ENCODE data around the gene CTSC. TPM values are rescaled to one million over a fixed set of nuclear protein-coding genes. Genes with fewer than 3 reads are reported as not detected.
"Not testable (repeated sequence)": the region's sequence is repeated elsewhere in the genome, so short reads cannot be mapped to it uniquely, and the experiment has no call there.

CTSC gene
- total RNA-seq, 1 donor from 2014 or later = 149 TPM

DNA sequence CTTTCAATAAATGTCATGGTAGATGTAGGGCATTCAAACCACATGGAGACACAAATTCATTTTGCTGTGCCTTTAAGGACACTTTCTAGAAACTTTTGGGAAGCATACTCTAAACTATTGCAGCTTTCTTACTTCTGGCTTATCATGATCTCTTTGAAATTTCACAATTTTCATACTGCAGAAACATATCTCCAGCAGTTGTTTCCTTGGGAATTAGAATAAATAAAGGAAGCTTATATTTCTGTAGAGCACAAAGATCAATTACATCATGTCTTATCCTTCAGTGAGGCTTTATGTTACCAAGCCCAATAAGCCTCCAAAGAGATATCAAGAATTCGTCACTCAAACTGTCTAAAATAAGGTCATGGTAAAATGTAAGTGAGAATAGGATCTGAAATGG lies 87.8 kb downstream of the CTSC start:
- H3K4me3 ChIP-seq (ENCODE audit: low read depth, low read length) = no peak overlapping the region
- TF ChIP-seq CTCF (conservative IDR thresholded peaks at IDR 0.05; ENCODE audit: low read depth, low read length) = no peak
- DNase-seq (ENCODE audit: low read depth) = no peak

GRCh38 chr11:88246696-88247095 lies 90.8 kb downstream of the CTSC start:
- H3K4me3 ChIP-seq (ENCODE audit: low read depth, low read length) = no peak overlapping the region
- TF ChIP-seq CTCF (conservative IDR thresholded peaks at IDR 0.05; ENCODE audit: low read depth, low read length) = no peak
- DNase-seq (ENCODE audit: low read depth) = peak; percentile 70

DNA sequence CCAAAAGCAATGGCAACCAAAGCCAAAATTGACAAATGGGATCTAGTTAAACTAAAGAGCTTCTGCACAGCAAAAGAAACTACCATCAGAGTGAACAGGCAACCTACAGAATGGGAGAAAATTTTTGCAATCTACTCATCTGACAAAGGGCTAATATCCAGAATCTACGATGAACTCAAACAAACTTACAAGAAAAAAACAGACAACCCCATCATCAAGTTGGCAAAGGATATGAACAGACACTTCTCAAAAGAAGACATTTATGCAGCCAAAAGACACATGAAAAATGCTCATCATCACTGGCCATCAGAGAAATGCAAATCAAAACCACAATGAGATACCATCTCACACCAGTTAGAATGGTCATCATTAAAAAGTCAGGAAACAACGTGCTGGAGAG lies 92.0 kb downstream of the CTSC start:
- not testable (repeated sequence) for DNase-seq (ENCODE audit: low read depth); H3K4me3 ChIP-seq (ENCODE audit: low read depth, low read length)

Other genes starting within 250 kb of the CTSC start
- gene RAB38, start 162.3 kb downstream of the CTSC start, total RNA-seq = 9.6 and 10.5 TPM in 2 replicates

Data from epithelial cell of proximal tubule (primary cell).